BE2C (cell line): ENCODE data around the gene ATP13A1.
"Not testable (repeated sequence)": the region's sequence is repeated elsewhere in the genome, so short reads cannot be mapped to it uniquely, and the experiment has no call there.

ENCODE experiments used
- DNase-seq: peaks from one replicate; pipeline ENCODE4 v3.0.0-alpha.2; 2020
- H3K27me3 ChIP-seq: fragments of 250-450 bp; sonication (Bioruptor Pico); 2 replicates; pipeline ENCODE4 v1.5.1; 2020; ENCODE audit warnings: mild to moderate bottlenecking
- H3K36me3 ChIP-seq: fragments of 250-450 bp; sonication (Bioruptor Pico); 2 replicates; pipeline ENCODE4 v1.5.1; 2020; ENCODE audit warnings: mild to moderate bottlenecking
- H3K4me1 ChIP-seq: fragments of 250-450 bp; sonication (Bioruptor Pico); 2 replicates; pipeline ENCODE4 v1.5.1; 2020
- H3K4me3 ChIP-seq: 2 replicates; pipeline ENCODE4 v1.5.1; 2011; ENCODE audit warnings: low read depth, low read length
- H3K9me3 ChIP-seq: fragments of 250-450 bp; sonication (Bioruptor Pico); 2 replicates; pipeline ENCODE4 v1.5.1; 2020
- TF ChIP-seq, protein P1 (sequence below): IDR thresholded peaks from 2 replicates; pipeline ENCODE4 v1.5.1; 2012; ENCODE audit warnings: mild to moderate bottlenecking, low read depth, low read length

ATP13A1 gene

DNA sequence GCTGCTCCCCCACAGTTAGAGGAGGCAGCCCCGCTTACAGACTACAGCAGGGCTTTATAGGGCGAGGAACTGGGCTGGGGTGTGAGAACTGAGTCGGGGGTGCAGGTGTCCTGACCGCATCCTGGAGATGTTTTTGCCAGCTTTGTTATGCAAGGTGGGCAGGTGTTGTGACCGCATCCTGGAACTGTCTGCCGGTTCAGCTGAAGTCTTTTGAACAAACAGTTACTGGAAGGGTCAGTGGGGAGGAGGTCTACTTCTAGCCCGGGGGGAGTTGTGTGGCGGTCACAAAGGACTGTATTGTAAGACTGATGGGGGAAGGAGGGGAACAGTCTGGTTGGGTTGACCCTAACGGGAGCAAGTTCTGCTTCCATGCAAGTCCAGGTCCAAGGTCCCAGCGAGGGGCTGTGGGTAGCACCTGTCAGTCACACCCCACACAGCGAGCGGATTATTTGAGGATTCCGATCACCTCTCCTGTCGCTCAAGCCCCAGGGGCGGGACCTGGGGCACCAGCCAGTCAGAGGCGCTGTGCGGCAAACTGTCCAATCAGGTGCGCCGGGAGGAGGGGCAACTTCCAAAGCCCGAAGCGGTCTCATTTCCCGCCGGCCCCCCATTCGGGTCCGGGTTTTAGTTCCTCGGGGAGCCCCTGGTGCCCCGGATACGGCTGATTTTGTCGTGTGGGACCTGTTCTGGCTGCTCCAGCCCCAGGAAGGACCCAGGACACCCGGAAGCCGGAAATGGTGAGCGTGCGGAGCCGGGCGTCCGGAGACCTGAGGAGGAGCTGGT lies 4.9 kb upstream of the ATP13A1 start, which contains the start of gene ZNF101:
ZNF101 (plus strand) TSS at position 610 of the 783 bp plus-strand sequence; CDS start at position 735, 125 bp downstream.
- no peaks in the 10 kb centered on the region for H3K27me3 ChIP-seq
- peak; percentile 94 for DNase-seq
- no peaks in the 10 kb centered on the region; the same call in 1 of the 2 replicates for H3K36me3 ChIP-seq
- TF ChIP-seq, protein P1, sequence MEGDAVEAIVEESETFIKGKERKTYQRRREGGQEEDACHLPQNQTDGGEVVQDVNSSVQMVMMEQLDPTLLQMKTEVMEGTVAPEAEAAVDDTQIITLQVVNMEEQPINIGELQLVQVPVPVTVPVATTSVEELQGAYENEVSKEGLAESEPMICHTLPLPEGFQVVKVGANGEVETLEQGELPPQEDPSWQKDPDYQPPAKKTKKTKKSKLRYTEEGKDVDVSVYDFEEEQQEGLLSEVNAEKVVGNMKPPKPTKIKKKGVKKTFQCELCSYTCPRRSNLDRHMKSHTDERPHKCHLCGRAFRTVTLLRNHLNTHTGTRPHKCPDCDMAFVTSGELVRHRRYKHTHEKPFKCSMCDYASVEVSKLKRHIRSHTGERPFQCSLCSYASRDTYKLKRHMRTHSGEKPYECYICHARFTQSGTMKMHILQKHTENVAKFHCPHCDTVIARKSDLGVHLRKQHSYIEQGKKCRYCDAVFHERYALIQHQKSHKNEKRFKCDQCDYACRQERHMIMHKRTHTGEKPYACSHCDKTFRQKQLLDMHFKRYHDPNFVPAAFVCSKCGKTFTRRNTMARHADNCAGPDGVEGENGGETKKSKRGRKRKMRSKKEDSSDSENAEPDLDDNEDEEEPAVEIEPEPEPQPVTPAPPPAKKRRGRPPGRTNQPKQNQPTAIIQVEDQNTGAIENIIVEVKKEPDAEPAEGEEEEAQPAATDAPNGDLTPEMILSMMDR: no peak
- H3K9me3 ChIP-seq: no peaks in the 10 kb centered on the region
- peak within 1 kb of the TSS; percentile 93 for H3K4me3 ChIP-seq
- H3K4me1 ChIP-seq: no peaks in the 10 kb centered on the region

DNA sequence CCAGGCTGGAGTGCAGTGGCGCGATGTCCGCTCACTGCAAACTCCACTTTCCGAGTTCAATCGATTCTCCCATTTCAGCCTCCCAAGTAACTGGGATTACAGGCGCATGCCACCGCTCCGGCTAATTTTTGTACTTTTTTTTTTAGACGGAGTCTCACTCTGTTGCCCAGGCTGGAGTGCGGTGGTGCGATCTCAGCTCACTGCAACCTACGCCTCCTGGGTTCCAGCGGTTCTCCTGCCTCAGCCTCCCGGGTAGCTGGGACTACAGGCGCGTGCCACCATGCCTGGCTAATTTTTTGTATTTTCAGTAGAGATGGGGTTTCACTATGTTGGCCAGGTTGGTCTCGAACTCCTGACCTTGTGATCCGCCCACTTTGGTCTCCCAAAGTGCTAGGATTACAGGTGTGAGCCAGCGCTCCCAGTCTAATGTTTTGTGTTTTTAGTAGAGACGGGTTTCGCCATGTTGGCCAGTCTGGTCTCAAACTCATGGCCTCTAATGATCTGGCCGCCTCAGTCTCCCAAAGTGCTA lies 2.0 kb upstream of the ATP13A1 start:
- not testable (repeated sequence) for DNase-seq, H3K9me3 ChIP-seq, H3K4me3 ChIP-seq, H3K27me3 ChIP-seq, H3K36me3 ChIP-seq, H3K4me1 ChIP-seq

DNA sequence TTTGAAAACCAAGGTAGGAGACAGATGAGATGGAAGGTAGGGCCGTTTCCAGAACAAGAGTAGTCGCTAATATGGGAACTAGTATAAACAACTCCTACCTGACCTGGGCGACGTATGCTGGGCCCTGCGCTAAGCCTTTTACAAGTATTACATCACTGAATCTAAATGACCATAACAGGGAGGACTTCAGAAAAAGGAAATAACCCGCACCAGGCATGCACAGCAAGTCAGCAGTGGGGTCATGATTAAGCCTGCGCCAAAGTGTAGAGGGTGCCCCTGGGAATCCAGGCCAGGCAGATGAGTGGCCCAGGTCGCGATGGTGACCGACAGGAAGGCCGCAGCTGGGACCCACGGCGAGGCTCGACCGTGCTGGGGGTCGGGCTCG lies 613 bp downstream of the ATP13A1 start:
- H3K4me1 ChIP-seq: no peaks in the 10 kb centered on the region; the same call in 1 of the 2 replicates

DNA sequence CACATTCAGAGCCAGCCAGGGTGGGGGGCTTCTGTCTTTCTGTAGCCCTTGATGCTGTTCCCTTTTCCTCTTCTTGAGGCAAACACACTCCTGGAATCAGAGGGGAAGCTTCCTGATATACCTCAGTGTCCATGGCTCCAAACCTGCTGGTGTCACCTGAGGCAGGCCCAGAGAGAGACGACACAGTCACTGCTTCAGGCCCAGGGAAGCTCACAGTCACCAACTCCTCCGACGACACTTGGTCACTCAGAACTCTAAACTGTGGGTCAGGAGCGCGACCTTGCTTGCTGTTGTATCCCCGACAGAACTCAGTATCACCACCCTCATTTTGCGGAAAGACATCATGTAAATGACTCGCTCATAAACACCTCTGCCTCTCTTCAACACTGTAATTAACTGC lies 1.1 kb downstream of the ATP13A1 start:
- H3K4me3 ChIP-seq: peak overlapping the region; percentile 98
- H3K9me3 ChIP-seq: no peaks in the 10 kb centered on the region
- no peaks in the 10 kb centered on the region for H3K27me3 ChIP-seq
- peaks cover 32% of the 10 kb centered on the region for H3K36me3 ChIP-seq
- DNase-seq: no peak
- TF ChIP-seq, protein P1: no peak
- no peaks in the 10 kb centered on the region; the same call in 1 of the 2 replicates for H3K4me1 ChIP-seq

More for the DNA sequence above, 613 bp downstream of the ATP13A1 start:
- no peak for DNase-seq
- TF ChIP-seq, protein P1: no peak
- Histone ChIP-seq H3K9me3 (no peaks in the 10 kb centered on the region), H3K4me3 (peak overlapping the region; percentile 98), H3K27me3 (no peaks in the 10 kb centered on the region), H3K36me3 (peaks cover 27% of the 10 kb centered on the region)

DNA sequence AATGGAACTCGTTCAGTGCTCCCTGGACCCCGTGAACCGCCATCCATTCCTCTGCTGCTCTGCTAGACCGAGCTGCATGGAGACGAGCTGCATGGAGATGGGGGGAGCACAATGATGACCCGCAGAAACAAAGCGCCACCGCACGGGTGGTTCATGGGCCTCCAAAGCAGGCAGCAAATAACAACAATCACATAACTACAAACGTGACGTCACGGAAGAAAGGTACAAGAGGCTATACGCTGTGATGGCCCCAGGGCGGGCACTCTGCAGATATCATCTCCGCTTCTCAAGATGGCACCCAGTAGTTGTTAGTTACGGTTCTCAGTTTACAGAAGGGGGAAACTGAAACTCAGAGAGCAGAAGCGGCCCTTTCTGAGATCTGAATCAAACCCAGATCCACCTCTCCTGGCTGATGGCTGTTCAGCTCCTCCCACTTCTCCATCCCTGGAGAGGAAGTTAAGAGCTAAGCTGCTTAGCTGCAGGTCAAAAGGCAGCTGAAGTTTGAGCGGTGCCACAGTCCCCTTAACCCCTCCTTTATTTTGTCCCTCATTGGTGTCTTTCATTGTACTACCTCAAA lies 1.7 kb downstream of the ATP13A1 start:
- peak overlapping the region; percentile 98 for H3K4me3 ChIP-seq
- no peaks in the 10 kb centered on the region for H3K27me3 ChIP-seq
- H3K36me3 ChIP-seq: peaks cover 38% of the 10 kb centered on the region
- TF ChIP-seq, protein P1: no peak
- H3K4me1 ChIP-seq: no peaks in the 10 kb centered on the region; the same call in 1 of the 2 replicates
- no peaks in the 10 kb centered on the region for H3K9me3 ChIP-seq
- DNase-seq: no peak

DNA sequence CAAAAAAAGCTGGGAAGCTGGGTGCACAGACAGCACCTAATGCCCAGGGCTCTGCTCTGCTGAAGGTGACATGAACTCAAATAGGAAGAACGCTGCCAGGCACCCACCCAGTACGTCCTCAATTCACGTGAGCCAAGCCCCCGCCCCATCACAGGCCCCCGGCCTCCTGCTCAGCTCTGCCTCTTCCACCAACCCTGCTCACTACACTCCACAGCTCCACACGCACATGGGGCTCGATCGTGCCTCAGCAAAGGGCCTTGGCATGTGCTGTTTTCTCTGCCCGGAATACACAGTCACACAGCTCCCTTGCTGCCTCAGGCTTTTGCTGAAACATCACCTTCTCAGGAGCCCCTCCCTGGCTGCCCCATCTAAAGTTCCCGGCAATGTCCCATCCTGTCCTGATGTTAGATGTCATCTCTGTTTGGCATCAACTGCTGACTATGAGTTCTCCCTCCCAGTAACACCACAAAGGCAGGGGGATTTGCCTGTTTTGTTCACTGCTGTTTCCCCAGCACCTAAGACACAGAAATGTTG lies 2.3 kb downstream of the ATP13A1 start:
- Histone ChIP-seq H3K4me3 (peak overlapping the region; percentile 98), H3K9me3 (no peaks in the 10 kb centered on the region), H3K4me1 (no peaks in the 10 kb centered on the region; the same call in 1 of the 2 replicates), H3K36me3 (peaks cover 43% of the 10 kb centered on the region), H3K27me3 (no peaks in the 10 kb centered on the region)
- TF ChIP-seq, protein P1: no peak
- no peak for DNase-seq
